Small intestine (tissue), 4 donors: ENCODE data around the gene EPM2A. TPM values are rescaled to one million over a fixed set of nuclear protein-coding genes. Genes with fewer than 3 reads are reported as not detected.

Experiments
- polyA plus RNA-seq, 4 donors: library from polyadenylated mRNA; stranded (reverse) in 3 of 4; unstranded in 1 of 4; fragments of 200-250 nt in 3 of 4; fragments of 120-200 nt in 1 of 4; gene quantifications; one replicate each; pipeline versions ENCODE4 v1.2.1 to v1.2.3, GENCODE V29; 2013
- donor health status: healthy with polysubstance abuse.
- donor health status: Bipolar disorder and iron deficiency.
- donor health status: healthy.

Gene EPM2A
- polyA plus RNA-seq, 4 donors, result 1.8 to 6.5 (median 2.6) TPM

Other genes starting within 250 kb of the EPM2A start
- gene FBXO30, start 79.3 kb upstream of the EPM2A start, polyA plus RNA-seq, result 1 to 10 TPM; 1.9 to 6.5 (median 3.9) TPM
- gene SHPRH, start 228.8 kb upstream of the EPM2A start, polyA plus RNA-seq, result 10 to 100 TPM in 1 of 4 donors, 1 to 10 TPM in 3; 1.6 to 10.5 (median 3.1) TPM